ENCODE results near the gene COA1.

The COA1 gene

DNA sequence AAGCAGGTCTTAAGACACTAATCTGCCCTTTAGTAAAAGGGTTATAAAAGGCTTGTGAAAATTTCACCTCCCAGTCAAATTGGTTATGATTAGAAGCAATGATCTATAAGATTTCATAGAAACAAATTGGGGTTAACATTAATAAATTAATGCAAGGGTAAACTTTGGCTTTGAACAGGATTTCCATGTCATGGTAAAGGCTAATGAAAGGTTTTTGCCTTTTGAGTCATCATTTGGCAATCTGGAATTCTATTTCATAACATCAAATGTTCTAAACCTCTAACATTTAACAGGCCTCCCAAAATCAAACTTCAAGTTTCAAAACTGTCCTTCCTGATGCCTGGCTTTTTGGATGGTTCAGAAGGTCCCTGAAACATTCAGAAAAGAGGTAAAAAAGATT is 62.4 kb downstream of the COA1 start:
- no peak for DNase-seq (ENCODE audit: low spot score)
- in situ Hi-C loops (cut with MboI; ENCODE audit: low pct_unique_long_range_greater_than_20kb, low sequenced_read_pairs, unreplicated experiment), result no loop called here
- TF ChIP-seq, protein P1, sequence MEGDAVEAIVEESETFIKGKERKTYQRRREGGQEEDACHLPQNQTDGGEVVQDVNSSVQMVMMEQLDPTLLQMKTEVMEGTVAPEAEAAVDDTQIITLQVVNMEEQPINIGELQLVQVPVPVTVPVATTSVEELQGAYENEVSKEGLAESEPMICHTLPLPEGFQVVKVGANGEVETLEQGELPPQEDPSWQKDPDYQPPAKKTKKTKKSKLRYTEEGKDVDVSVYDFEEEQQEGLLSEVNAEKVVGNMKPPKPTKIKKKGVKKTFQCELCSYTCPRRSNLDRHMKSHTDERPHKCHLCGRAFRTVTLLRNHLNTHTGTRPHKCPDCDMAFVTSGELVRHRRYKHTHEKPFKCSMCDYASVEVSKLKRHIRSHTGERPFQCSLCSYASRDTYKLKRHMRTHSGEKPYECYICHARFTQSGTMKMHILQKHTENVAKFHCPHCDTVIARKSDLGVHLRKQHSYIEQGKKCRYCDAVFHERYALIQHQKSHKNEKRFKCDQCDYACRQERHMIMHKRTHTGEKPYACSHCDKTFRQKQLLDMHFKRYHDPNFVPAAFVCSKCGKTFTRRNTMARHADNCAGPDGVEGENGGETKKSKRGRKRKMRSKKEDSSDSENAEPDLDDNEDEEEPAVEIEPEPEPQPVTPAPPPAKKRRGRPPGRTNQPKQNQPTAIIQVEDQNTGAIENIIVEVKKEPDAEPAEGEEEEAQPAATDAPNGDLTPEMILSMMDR (IDR thresholded peaks at IDR 0.05; ENCODE audit: extremely low read depth, insufficient read depth, missing control alignments), result no peak

DNA sequence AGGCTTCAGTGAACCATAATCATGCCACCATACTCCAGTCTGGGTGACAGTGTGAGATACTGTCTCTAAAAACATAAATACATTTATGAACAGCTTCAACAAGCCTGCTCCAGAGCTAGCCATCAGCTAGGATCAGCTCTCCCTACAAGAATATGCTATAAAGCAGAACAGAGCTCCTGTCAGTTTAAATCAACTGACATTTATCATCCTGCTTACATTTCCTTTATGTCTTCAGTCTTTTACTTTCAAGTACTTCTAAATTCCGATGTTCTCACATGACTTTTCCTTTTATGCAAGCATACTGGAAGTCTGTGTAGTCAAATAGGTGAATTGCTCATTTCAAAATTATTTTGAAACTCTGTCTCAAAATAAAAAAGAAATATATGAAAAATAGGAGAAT is 64.6 kb downstream of the COA1 start:
- TF ChIP-seq, protein P1 (IDR thresholded peaks at IDR 0.05; ENCODE audit: extremely low read depth, insufficient read depth, missing control alignments), result no peak
- in situ Hi-C loops (cut with MboI; ENCODE audit: low pct_unique_long_range_greater_than_20kb, low sequenced_read_pairs, unreplicated experiment), result no loop called here
- no peak for DNase-seq (ENCODE audit: low spot score)

DNA sequence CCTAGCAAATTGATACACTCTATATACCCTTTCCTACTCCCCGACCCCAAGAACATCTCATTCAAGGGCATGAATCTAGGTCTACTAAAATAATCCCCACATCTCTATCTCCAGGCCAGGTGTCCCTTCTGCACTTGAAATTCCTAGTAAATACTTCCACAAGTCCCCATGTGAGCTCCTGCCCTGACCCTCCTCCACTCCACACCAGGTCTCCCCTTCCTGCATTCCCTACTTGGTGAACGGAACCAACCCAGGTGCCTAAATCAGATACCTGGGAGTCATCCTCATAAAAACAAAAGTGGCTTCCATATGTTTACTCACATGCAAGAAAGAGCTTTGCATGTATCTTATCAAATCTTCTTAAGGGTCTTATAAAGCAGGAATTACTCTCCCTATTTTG is 69.2 kb downstream of the COA1 start:
- in situ Hi-C loops (cut with MboI; ENCODE audit: low pct_unique_long_range_greater_than_20kb, low sequenced_read_pairs, unreplicated experiment), result no loop called here
- TF ChIP-seq, protein P1 (IDR thresholded peaks at IDR 0.05; ENCODE audit: extremely low read depth, insufficient read depth, missing control alignments), result no peak

DNA sequence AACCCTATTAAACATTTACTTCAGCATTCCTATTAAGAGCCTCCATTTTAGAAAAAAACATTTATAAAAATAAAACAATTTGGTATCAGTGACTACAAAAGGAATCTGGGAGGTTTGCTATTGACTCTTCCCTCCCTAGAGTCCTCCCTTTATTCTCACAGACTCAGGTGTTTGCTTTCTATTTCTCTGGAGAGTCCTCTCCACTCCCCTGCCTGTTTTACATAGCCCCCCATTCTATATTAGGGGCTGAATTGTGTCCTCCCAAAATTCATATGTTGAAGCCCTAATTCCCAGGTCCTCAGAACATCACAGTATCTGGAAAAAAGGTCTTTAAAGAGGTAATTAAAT is 69.8 kb downstream of the COA1 start:
- in situ Hi-C loops (cut with MboI; ENCODE audit: low pct_unique_long_range_greater_than_20kb, low sequenced_read_pairs, unreplicated experiment), result no loop called here
- DNase-seq (ENCODE audit: low spot score), result no peak
- TF ChIP-seq, protein P1 (IDR thresholded peaks at IDR 0.05; ENCODE audit: extremely low read depth, insufficient read depth, missing control alignments), result no peak

More for the DNA sequence above, 69.2 kb downstream of the COA1 start:
- DNase-seq (ENCODE audit: low spot score), result no peak

DNA sequence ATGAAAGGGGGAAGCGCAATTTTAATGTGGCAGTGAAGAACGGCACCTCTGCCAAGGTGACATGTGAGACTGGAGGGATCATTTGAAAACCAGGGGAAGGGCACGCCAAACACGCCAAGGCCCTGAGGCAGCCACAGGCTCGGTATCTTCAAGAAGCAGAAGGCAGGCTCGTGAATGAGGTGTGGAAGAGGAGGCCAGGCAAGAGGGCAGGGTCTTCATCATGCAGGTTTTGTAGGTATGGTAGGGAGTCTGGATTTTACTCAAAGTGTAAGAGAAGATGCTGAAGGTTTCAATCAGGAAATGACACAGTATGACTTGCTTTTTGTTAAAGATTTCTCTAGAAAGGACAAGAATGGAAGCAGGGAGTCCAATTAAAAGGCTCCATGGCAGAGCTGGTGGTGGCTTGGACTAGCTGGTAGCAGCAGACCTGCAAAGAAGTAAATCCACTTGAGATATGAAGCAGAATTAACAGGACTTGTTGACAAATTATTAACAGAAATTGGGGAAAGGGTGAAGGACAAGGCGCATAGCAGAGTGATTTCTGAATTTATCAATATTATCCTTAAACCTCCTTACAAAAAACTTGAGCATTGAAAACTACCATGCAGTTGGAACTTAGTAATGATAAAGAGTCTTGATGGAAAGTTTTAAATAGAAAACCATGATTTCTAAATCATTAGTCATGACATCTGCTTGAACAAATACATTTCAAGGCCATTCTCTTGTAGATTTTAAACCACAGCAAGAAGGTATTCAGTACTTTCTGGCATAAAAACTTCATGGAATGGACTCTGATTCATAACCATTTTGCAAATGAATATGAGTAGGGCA is 70.4 kb downstream of the COA1 start:
- DNase-seq (ENCODE audit: low spot score), result peak; percentile 52
- TF ChIP-seq, protein P1 (IDR thresholded peaks at IDR 0.05; ENCODE audit: extremely low read depth, insufficient read depth, missing control alignments), result no peak
- in situ Hi-C loops (cut with MboI; ENCODE audit: low pct_unique_long_range_greater_than_20kb, low sequenced_read_pairs, unreplicated experiment), result no loop called here

DNA sequence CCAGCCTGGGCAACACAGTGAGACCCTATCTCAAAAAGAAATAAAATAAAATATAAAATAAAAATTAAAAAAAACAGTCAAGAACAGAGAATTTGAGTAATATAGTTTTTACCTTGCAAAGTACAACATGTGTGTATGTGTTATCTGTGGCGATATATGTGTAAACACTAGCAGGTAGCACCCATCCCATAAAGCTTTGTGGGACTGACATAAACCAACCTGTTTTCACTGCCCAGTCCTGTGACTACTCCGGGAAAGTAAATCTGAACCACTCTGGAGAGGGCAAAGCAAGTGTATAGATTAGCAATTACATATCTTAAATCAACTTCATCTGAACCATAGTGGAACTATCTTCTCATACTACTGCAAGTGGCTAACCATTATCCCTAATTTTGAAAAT is 72.3 kb downstream of the COA1 start:
- in situ Hi-C loops (cut with MboI; ENCODE audit: low pct_unique_long_range_greater_than_20kb, low sequenced_read_pairs, unreplicated experiment), result no loop called here
- DNase-seq (ENCODE audit: low spot score), result no peak
- TF ChIP-seq, protein P1 (IDR thresholded peaks at IDR 0.05; ENCODE audit: extremely low read depth, insufficient read depth, missing control alignments), result no peak
